Loucy (cell line): Measurements from ENCODE around the gene SPTY2D1.
A peak's percentile ranks its signal among the peaks of the same experiment; 100 is the strongest.

ENCODE experiments used
- H2AFZ ChIP-seq: fragments of 200-600 bp; sonication (generic); 2 replicates; pipeline ENCODE4 v1.6.0; 2016; ENCODE audit warnings: antibody characterized with exemption, mild to moderate bottlenecking, low read length, moderate library complexity
- H3F3A ChIP-seq: fragments of 200-600 bp; 2 replicates; pipeline ENCODE4 v1.6.0; 2016; ENCODE audit warnings: antibody characterized with exemption, low read depth, mild to moderate bottlenecking
- H3K27me3 ChIP-seq: fragments of 200-600 bp; sonication (generic); 2 replicates; pipeline ENCODE4 v1.6.1; 2014; ENCODE audit warnings: low read length, mild to moderate bottlenecking; ENCODE audit not compliant: insufficient read depth, poor library complexity, severe bottlenecking
- H3K36me3 ChIP-seq: fragments of 200-600 bp; sonication (generic); 2 replicates; pipeline ENCODE4 v1.6.1; 2016; ENCODE audit warnings: low read length; ENCODE audit not compliant: insufficient read depth
- H3K4me1 ChIP-seq: fragments of 200-600 bp; sonication (generic); 2 replicates; pipeline ENCODE4 v1.5.1; 2014; ENCODE audit warnings: low read length, mild to moderate bottlenecking; ENCODE audit not compliant: insufficient read depth, poor library complexity, severe bottlenecking
- H3K4me2 ChIP-seq: fragments of 200-600 bp; sonication (generic); 2 replicates; pipeline ENCODE4 v1.6.0; 2014; ENCODE audit warnings: antibody characterized with exemption, low read length, low read depth, mild to moderate bottlenecking; ENCODE audit not compliant: poor library complexity, severe bottlenecking
- H3K4me3 ChIP-seq: fragments of 200-600 bp; sonication (generic); 2 replicates; pipeline ENCODE4 v1.5.1; 2014; ENCODE audit warnings: low read length, mild to moderate bottlenecking, mixed read lengths; ENCODE audit not compliant: poor library complexity, severe bottlenecking
- H3K79me2 ChIP-seq: fragments of 200-600 bp; sonication (generic); 2 replicates; pipeline ENCODE4 v1.6.1; 2014; ENCODE audit warnings: low read length; ENCODE audit not compliant: insufficient read depth
- H3K9ac ChIP-seq: fragments of 200-600 bp; sonication (generic); 2 replicates; pipeline ENCODE4 v1.6.0; 2014; ENCODE audit warnings: mild to moderate bottlenecking, low read depth, low read length, moderate library complexity; ENCODE audit not compliant: poor library complexity, severe bottlenecking
- H3K9me2 ChIP-seq: fragments of 200-600 bp; sonication (generic); replicated peaks from 2 replicates; pipeline ENCODE4 v1.6.1; 2016; ENCODE audit warnings: low read depth, low read length, mixed read lengths
- H3K9me3 ChIP-seq: fragments of 200-600 bp; sonication (generic); 2 replicates; pipeline ENCODE4 v1.6.1; 2014; ENCODE audit warnings: mild to moderate bottlenecking, antibody characterized with exemption, low read length, low read depth; ENCODE audit not compliant: insufficient read depth
- H4K20me1 ChIP-seq: fragments of 200-600 bp; sonication (generic); 2 replicates; pipeline ENCODE4 v1.6.0; 2014; ENCODE audit warnings: antibody characterized with exemption, low read length, mild to moderate bottlenecking; ENCODE audit not compliant: insufficient read depth, poor library complexity, severe bottlenecking
- CTCF ChIP-seq: fragments of 200-600 bp; sonication (generic); conservative IDR thresholded peaks from 2 replicates; pipeline ENCODE4 v1.5.1; 2014; ENCODE audit warnings: mild to moderate bottlenecking, antibody characterized with exemption, low read length
- EZH2phosphoT487 ChIP-seq: fragments of 200-600 bp; IDR thresholded peaks from 2 replicates; pipeline ENCODE4 v1.6.1; 2018; ENCODE audit warnings: antibody characterized with exemption, mild to moderate bottlenecking, moderate library complexity, borderline replicate concordance

The SPTY2D1 gene

GRCh38 chr11:18624161-18624560 is 10.0 kb downstream of the SPTY2D1 start:
- H3F3A ChIP-seq: no peaks in the 10 kb centered on the region
- no peaks in the 10 kb centered on the region for H3K36me3 ChIP-seq
- H3K27me3 ChIP-seq: no peaks in the 10 kb centered on the region
- no peak overlapping the region for H2AFZ ChIP-seq
- H3K79me2 ChIP-seq: peaks cover 82% of the 10 kb centered on the region
- TF ChIP-seq EZH2phosphoT487: no peak
- TF ChIP-seq CTCF: no peak
- peaks cover under 1% of the 10 kb centered on the region for H3K4me1 ChIP-seq
- no peaks in the 10 kb centered on the region for H3K9me2 ChIP-seq
- no peaks in the 10 kb centered on the region for H3K9me3 ChIP-seq
- H3K4me2 ChIP-seq: no peak overlapping the region
- no peak overlapping the region for H3K9ac ChIP-seq
- peaks cover 42% of the 10 kb centered on the region for H4K20me1 ChIP-seq
- no peak overlapping the region for H3K4me3 ChIP-seq

- Histone ChIP-seq H3K9me3 (no peaks in the 10 kb centered on the region), H3K9ac (no peak overlapping the region), H3K36me3 (no peaks in the 10 kb centered on the region), H3F3A (no peaks in the 10 kb centered on the region), H3K4me3 (no peak overlapping the region), H3K4me1 (peaks cover 5% of the 10 kb centered on the region), H3K9me2 (no peaks in the 10 kb centered on the region), H2AFZ (no peak overlapping the region), H3K79me2 (peaks cover 82% of the 10 kb centered on the region), H3K27me3 (no peaks in the 10 kb centered on the region), H4K20me1 (peaks cover 47% of the 10 kb centered on the region), H3K4me2 (no peak overlapping the region)
- TF ChIP-seq CTCF (no peak), EZH2phosphoT487 (no peak)
Measured at GRCh38 chr11:18623707-18624106, 10.4 kb downstream of the SPTY2D1 start.

GRCh38 chr11:18618342-18619025 is 15.7 kb downstream of the SPTY2D1 start:
- Histone ChIP-seq H4K20me1 (peaks cover 44% of the 10 kb centered on the region), H3K36me3 (peaks cover 34% of the 10 kb centered on the region), H3K79me2 (peaks cover 49% of the 10 kb centered on the region), H3K4me3 (peak overlapping the region; percentile 25), H3K9me2 (no peaks in the 10 kb centered on the region), H3K4me1 (peaks cover 18% of the 10 kb centered on the region), H3K9me3 (no peaks in the 10 kb centered on the region), H3K9ac (peak overlapping the region; percentile 1), H2AFZ (no peak overlapping the region), H3K27me3 (no peaks in the 10 kb centered on the region), H3F3A (no peaks in the 10 kb centered on the region), H3K4me2 (peak overlapping the region; percentile 66)
- no peak for TF ChIP-seq EZH2phosphoT487
- no peak for TF ChIP-seq CTCF
